ENCODE results near the gene SGTA. TPM values are rescaled to one million over a fixed set of nuclear protein-coding genes. Genes with fewer than 3 reads are reported as not detected.

The SGTA gene
- total and polyA plus RNA-seq, 2 donors from 2014 or later, result 50.4 to 66.2 TPM

GRCh38 chr19:2732157-2732725 lies 50.8 kb downstream of the SGTA start:
- DNase-seq (no peak), FAIRE-seq (no peak)
- TF ChIP-seq, protein P1, sequence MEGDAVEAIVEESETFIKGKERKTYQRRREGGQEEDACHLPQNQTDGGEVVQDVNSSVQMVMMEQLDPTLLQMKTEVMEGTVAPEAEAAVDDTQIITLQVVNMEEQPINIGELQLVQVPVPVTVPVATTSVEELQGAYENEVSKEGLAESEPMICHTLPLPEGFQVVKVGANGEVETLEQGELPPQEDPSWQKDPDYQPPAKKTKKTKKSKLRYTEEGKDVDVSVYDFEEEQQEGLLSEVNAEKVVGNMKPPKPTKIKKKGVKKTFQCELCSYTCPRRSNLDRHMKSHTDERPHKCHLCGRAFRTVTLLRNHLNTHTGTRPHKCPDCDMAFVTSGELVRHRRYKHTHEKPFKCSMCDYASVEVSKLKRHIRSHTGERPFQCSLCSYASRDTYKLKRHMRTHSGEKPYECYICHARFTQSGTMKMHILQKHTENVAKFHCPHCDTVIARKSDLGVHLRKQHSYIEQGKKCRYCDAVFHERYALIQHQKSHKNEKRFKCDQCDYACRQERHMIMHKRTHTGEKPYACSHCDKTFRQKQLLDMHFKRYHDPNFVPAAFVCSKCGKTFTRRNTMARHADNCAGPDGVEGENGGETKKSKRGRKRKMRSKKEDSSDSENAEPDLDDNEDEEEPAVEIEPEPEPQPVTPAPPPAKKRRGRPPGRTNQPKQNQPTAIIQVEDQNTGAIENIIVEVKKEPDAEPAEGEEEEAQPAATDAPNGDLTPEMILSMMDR (IDR thresholded peaks at IDR 0.05; ENCODE audit: borderline replicate concordance, extremely low read depth, insufficient read depth), result no peak
- Histone ChIP-seq H3K9me3 (ENCODE audit: control insufficient read depth in 2 of 3, insufficient read depth in 1 of 3, low read length in 3 of 3) (no peaks in the 10 kb centered on the region), H3K4me1 (ENCODE audit: control insufficient read depth in 2 of 3, insufficient read depth in 2 of 3, low read depth in 1 of 3, low read length in 3 of 3) (no peaks in the 10 kb centered on the region), H3K4me3 (ENCODE audit: low read length in 3 of 3) (no peak overlapping the region), H3K36me3 (ENCODE audit: control insufficient read depth in 2 of 3, insufficient read depth in 3 of 3, low read length in 3 of 3) (peaks cover 4 to 8% (median 6%) of the 10 kb centered on the region in 3 donors), H3K9ac (ENCODE audit: low read length in 3 of 3) (no peak overlapping the region), H3K27me3 (ENCODE audit: control insufficient read depth, insufficient read depth, low read length) (no peaks in the 10 kb centered on the region), H3K27ac (ENCODE audit: low read depth in 2 of 2, low read length in 2 of 2) (no peak overlapping the region)
- intact Hi-C loops (cut with DNase I), result no loop called here

GRCh38 chr19:2731181-2731995 lies 51.7 kb downstream of the SGTA start:
- intact Hi-C loops (cut with DNase I), result no loop called here
- peaks cover 0 to 6% (median 2%) of the 10 kb centered on the region in 3 donors for H3K36me3 ChIP-seq (ENCODE audit: control insufficient read depth in 2 of 3, insufficient read depth in 3 of 3, low read length in 3 of 3)
- H3K4me3 ChIP-seq (ENCODE audit: low read length in 3 of 3), result no peak overlapping the region
- H3K27me3 ChIP-seq (ENCODE audit: control insufficient read depth, insufficient read depth, low read length), result no peaks in the 10 kb centered on the region
- no peak overlapping the region for H3K27ac ChIP-seq (ENCODE audit: low read depth in 2 of 2, low read length in 2 of 2)
- DNase-seq, result no peak
- FAIRE-seq, result no peak
- no peak overlapping the region for H3K9ac ChIP-seq (ENCODE audit: low read length in 3 of 3)
- H3K9me3 ChIP-seq (ENCODE audit: control insufficient read depth in 2 of 3, insufficient read depth in 1 of 3, low read length in 3 of 3), result no peaks in the 10 kb centered on the region
- TF ChIP-seq, protein P1 (IDR thresholded peaks at IDR 0.05; ENCODE audit: borderline replicate concordance, extremely low read depth, insufficient read depth), result no peak
- H3K4me1 ChIP-seq (ENCODE audit: control insufficient read depth in 2 of 3, insufficient read depth in 2 of 3, low read depth in 1 of 3, low read length in 3 of 3), result no peaks in the 10 kb centered on the region

GRCh38 chr19:2729943-2730818 lies 52.9 kb downstream of the SGTA start:
- TF ChIP-seq, protein P1 (IDR thresholded peaks at IDR 0.05; ENCODE audit: borderline replicate concordance, extremely low read depth, insufficient read depth), result no peak
- Histone ChIP-seq H3K4me1 (ENCODE audit: control insufficient read depth in 2 of 3, insufficient read depth in 2 of 3, low read depth in 1 of 3, low read length in 3 of 3) (no peaks in the 10 kb centered on the region), H3K4me3 (ENCODE audit: low read length in 3 of 3) (no peak overlapping the region), H3K9me3 (ENCODE audit: control insufficient read depth in 2 of 3, insufficient read depth in 1 of 3, low read length in 3 of 3) (no peaks in the 10 kb centered on the region), H3K27me3 (ENCODE audit: control insufficient read depth, insufficient read depth, low read length) (no peaks in the 10 kb centered on the region), H3K36me3 (ENCODE audit: control insufficient read depth in 2 of 3, insufficient read depth in 3 of 3, low read length in 3 of 3) (peaks cover 0 to 3% (median 2%) of the 10 kb centered on the region in 3 donors), H3K27ac (ENCODE audit: low read depth in 2 of 2, low read length in 2 of 2) (no peak overlapping the region), H3K9ac (ENCODE audit: low read length in 3 of 3) (no peak overlapping the region)
- intact Hi-C loops (cut with DNase I), result no loop called here
- FAIRE-seq (no peak), DNase-seq (no peak)

Data from kidney (tissue), 14 donors.